ENCODE results near the gene PLA2G15. TPM values are rescaled to one million over a fixed set of nuclear protein-coding genes. Genes with fewer than 3 reads are reported as not detected.

The PLA2G15 gene
- total and polyA plus RNA-seq, 2 of the 13 experiments (the other 11 are each of a cell fraction or from before 2014, with no cell fraction given): 14.4 to 23.7 TPM

GRCh38 chr16:68265078-68265920 lies 20.1 kb downstream of the PLA2G15 start (continued):
- no peak for TF ChIP-seq ZNF777 (CRISPR knock-in tag; IDR thresholded peaks at IDR 0.05)
- no peak for TF ChIP-seq ZNF180 (CRISPR knock-in tag; IDR thresholded peaks at IDR 0.05; ENCODE audit: borderline replicate concordance, low read depth)
- TF ChIP-seq ZNF737 (CRISPR knock-in tag; IDR thresholded peaks at IDR 0.05; ENCODE audit: borderline replicate concordance): no peak; the same call in 1 of the 2 replicates
- no peak; the same call in 1 of the 2 replicates for TF ChIP-seq ZNF160 (CRISPR knock-in tag; IDR thresholded peaks at IDR 0.05)
- no peak for TF ChIP-seq ZUFSP (CRISPR knock-in tag; IDR thresholded peaks at IDR 0.05; ENCODE audit: borderline replicate concordance)
- TF ChIP-seq RFX1 (IDR thresholded peaks at IDR 0.05): no peak
- TF ChIP-seq ZBTB4 (CRISPR knock-in tag; IDR thresholded peaks at IDR 0.05; ENCODE audit: borderline replicate concordance): peak; percentile 78; the same call in 1 of the 2 replicates
- TF ChIP-seq SMAD3 (CRISPR knock-in tag; IDR thresholded peaks at IDR 0.05): peak; percentile 97
- peak; percentile 62; the same call in 1 of the 2 replicates for TF ChIP-seq ZNF235 (CRISPR knock-in tag; IDR thresholded peaks at IDR 0.05; ENCODE audit: borderline replicate concordance)
- peak; percentile 14 for TF ChIP-seq AGO2 (optimal IDR thresholded peaks at IDR 0.05; ENCODE audit: low read depth, low read length)
- TF ChIP-seq ZNF367 (CRISPR knock-in tag; IDR thresholded peaks at IDR 0.05; ENCODE audit: borderline replicate concordance): no peak
- no peak for TF ChIP-seq PHF5A (CRISPR knock-in tag; IDR thresholded peaks at IDR 0.05; ENCODE audit: low read depth, unreplicated experiment)
- peak; percentile 99 for TF ChIP-seq PHF21A (CRISPR knock-in tag; IDR thresholded peaks at IDR 0.05)
- TF ChIP-seq SP5 (CRISPR knock-in tag; IDR thresholded peaks at IDR 0.05; ENCODE audit: borderline replicate concordance, low read depth): peak; percentile 91
- TF ChIP-seq CENPT (CRISPR knock-in tag; IDR thresholded peaks at IDR 0.05; ENCODE audit: low read depth): no peak
- no peak for TF ChIP-seq RFXANK (CRISPR knock-in tag; IDR thresholded peaks at IDR 0.05)
- TF ChIP-seq HOXD1 (CRISPR knock-in tag; IDR thresholded peaks at IDR 0.05): no peak
- TF ChIP-seq ZBTB21 (CRISPR knock-in tag; IDR thresholded peaks at IDR 0.05): peak; percentile 40; the same call in 1 of the 2 replicates
- no peak for TF ChIP-seq SOX6 (IDR thresholded peaks at IDR 0.05)
- TF ChIP-seq SOX6 (CRISPR knock-in tag; IDR thresholded peaks at IDR 0.05): peak; percentile 89
- peak; percentile 90 for TF ChIP-seq RARA (CRISPR knock-in tag; IDR thresholded peaks at IDR 0.05)
- peak; percentile 68 for TF ChIP-seq DMAP1 (CRISPR knock-in tag; IDR thresholded peaks at IDR 0.05)
- no peak for TF ChIP-seq ZNF343 (CRISPR knock-in tag; IDR thresholded peaks at IDR 0.05)
- TF ChIP-seq TBP (CRISPR knock-in tag; IDR thresholded peaks at IDR 0.05): no peak
- no peak for TF ChIP-seq ZNF773 (CRISPR knock-in tag; IDR thresholded peaks at IDR 0.05; ENCODE audit: borderline replicate concordance)
- no peak for TF ChIP-seq ZSCAN22 (CRISPR knock-in tag; IDR thresholded peaks at IDR 0.05)

Measured in HepG2 (cell line).